Kidney (tissue), 14 donors: ENCODE results near the gene ATP10B. TPM values are rescaled to one million over a fixed set of nuclear protein-coding genes. Genes with fewer than 3 reads are reported as not detected.

ENCODE experiments used
- DNase-seq, 5 donors: peaks; one replicate each; pipeline ENCODE4 v3.0.0-alpha.2; 2013 to 2020
- FAIRE-seq: peaks from 2 replicates; lab custom pipeline; 2012; peaks lifted over from hg19 to GRCh38; lab: Jason Lieb, UNC
- H3K27ac ChIP-seq, 2 donors: one replicate each; pipeline ENCODE4 v1.7.0; 2013; ENCODE audit warnings: low read depth in 2 of 2, low read length in 2 of 2, inconsistent platforms in 1 of 2
- H3K27me3 ChIP-seq: one replicate; pipeline ENCODE4 v1.7.1; 2013; ENCODE audit warnings: low read length, inconsistent platforms; ENCODE audit not compliant: control insufficient read depth, insufficient read depth
- H3K36me3 ChIP-seq, 3 donors: one replicate each; pipeline versions ENCODE4 v1.7.0 to v1.7.1; 2013; ENCODE audit warnings: low read length in 3 of 3, control low read depth in 1 of 3, inconsistent platforms in 1 of 3; ENCODE audit not compliant: insufficient read depth in 3 of 3, control insufficient read depth in 2 of 3
- H3K4me1 ChIP-seq, 3 donors: one replicate each; pipeline versions ENCODE4 v1.7.0 to v1.7.1; 2013; ENCODE audit warnings: low read length in 3 of 3, inconsistent platforms in 1 of 3, low read depth in 1 of 3; ENCODE audit not compliant: control insufficient read depth in 2 of 3, insufficient read depth in 2 of 3
- H3K4me3 ChIP-seq, 3 donors: one replicate each; pipeline versions ENCODE4 v1.7.0 to v1.8.1; 2013; ENCODE audit warnings: low read length in 3 of 3, control low read depth in 1 of 3, inconsistent platforms in 1 of 3
- H3K9ac ChIP-seq, 3 donors: one replicate each; pipeline versions ENCODE4 v1.7.0 to v1.7.1; 2013; ENCODE audit warnings: low read length in 3 of 3, control low read depth in 1 of 3, inconsistent platforms in 1 of 3
- H3K9me3 ChIP-seq, 3 donors: one replicate each; pipeline versions ENCODE4 v1.7.0 to v1.7.1; 2013; ENCODE audit warnings: low read length in 3 of 3, control low read depth in 1 of 3, inconsistent platforms in 1 of 3; ENCODE audit not compliant: control insufficient read depth in 2 of 3, insufficient read depth in 1 of 3
- CTCF ChIP-seq: IDR thresholded peaks from 3 replicates; pipeline ENCODE4 v1.5.1; 2012; ENCODE audit warnings: mild to moderate bottlenecking, moderate library complexity, borderline replicate concordance; ENCODE audit not compliant: insufficient read depth; ENCODE audit errors: extremely low read depth
- intact Hi-C: fragments of 100-400 bp; cut with DNase I; formaldehyde crosslinking; loops from one replicate; pipeline ENCODE4 v1.11.1; 2022
- polyA plus RNA-seq: library from polyadenylated mRNA; stranded (reverse); fragments of 350-450 nt; fragmentation: Illumina TruSeq; extraction: RNeasy Lipid Tissue Mini Kit (QIAGEN cat#74804); gene quantifications from one replicate; pipeline ENCODE4 v1.2.3, GENCODE V29; 2014; ENCODE audit warnings: low read depth, low replicate concordance; ENCODE audit not compliant: insufficient read depth
- total RNA-seq: library from RNA; stranded (reverse); fragmentation: NEBNext Ultra II Directional; extraction: Animal tissue kit (Norgen Biotek cat#: 25700); gene quantifications from one replicate; pipeline ENCODE4 v1.2.1, GENCODE V29; 2021
- donor health status: control.
- donor health status: control.
- donor health status: control.
- donor health status: control.
- donor health status: control.
- donor health status: DM: yes; HTN: yes; CAD: no.
- donor health status: Normal renal cell carcinoma (clear cell type).

ATP10B gene
- total and polyA plus RNA-seq, 2 donors from 2014 or later = 1.4 TPM; not detected in 1

DNA sequence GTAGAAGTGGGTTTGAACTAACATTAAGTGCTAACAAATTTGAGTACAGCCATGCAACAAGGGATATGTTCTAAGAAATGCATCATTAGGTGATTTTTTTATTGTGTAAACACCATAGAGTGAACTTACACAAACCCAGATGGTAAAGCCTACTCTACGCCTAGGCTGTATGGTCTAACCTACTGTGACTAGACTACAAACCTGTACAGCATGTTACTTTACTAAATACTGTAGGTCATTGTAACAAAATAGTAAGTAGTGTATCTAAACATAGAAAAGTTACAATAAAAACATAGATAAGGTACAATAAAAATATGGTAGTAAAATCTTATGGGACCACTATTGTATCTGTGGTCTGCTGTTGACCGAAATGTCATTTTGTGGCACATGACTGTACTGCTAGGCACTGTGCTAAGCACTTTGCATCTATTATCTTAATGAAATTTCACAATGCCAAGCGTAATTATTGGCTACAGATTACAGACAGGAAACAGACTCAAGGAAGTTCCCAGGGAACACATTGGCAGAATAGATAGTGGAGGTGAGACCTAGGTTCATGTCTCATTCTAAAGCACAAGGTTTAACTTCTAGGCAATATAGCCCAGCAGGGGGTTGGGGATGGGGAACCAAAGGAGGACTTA lies 62.7 kb downstream of the ATP10B start:
- no peaks in the 10 kb centered on the region for H3K36me3 ChIP-seq
- no peaks in the 10 kb centered on the region for H3K4me1 ChIP-seq
- no peak overlapping the region for H3K9ac ChIP-seq
- no peak for TF ChIP-seq CTCF
- FAIRE-seq (no peak), DNase-seq (no peak)
- H3K27ac ChIP-seq = no peak overlapping the region
- H3K9me3 ChIP-seq = no peaks in the 10 kb centered on the region
- H3K27me3 ChIP-seq = no peaks in the 10 kb centered on the region
- H3K4me3 ChIP-seq = no peak overlapping the region
- intact Hi-C loops = no loop called here

DNA sequence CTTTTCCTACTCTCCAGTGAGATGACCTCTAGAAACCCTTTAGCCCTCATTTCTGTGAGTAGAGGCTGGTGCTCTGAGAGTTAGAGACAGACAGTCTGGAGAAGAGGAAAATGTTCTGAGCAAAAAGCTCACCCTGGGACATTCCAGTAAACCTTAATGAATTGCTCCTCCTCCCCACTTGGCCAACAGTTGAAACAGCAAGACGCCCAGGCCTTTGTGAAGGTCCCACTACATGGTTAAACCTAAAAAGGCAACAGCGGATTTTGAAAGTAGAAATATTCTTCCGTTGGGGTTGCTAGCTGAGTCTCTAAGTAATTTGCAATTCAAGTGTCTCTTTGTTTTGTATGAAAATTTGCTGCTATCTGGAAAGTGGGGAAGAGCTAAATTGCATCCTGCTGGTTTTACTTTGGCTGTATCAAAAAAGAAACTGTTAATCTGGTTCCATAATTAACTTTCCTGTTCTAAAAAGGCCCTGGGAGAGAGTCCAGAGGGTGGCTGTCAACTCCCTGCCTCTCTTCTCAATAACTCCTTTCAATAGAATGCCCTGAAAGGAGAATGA lies 63.8 kb downstream of the ATP10B start:
- Histone ChIP-seq H3K4me1 (no peaks in the 10 kb centered on the region), H3K4me3 (no peak overlapping the region), H3K9ac (no peak overlapping the region), H3K27me3 (no peaks in the 10 kb centered on the region), H3K27ac (no peak overlapping the region), H3K9me3 (no peaks in the 10 kb centered on the region), H3K36me3 (no peaks in the 10 kb centered on the region)
- intact Hi-C loops = no loop called here
- FAIRE-seq (no peak), DNase-seq (no peak)
- no peak for TF ChIP-seq CTCF

GRCh38 chr5:160787240-160787639 lies 64.8 kb downstream of the ATP10B start:
- no peak overlapping the region for H3K4me3 ChIP-seq
- peak; percentile 32 to 61 (median 46) for DNase-seq

More at GRCh38 chr5:160787240-160787639, 64.8 kb downstream of the ATP10B start:
- Histone ChIP-seq H3K27ac (no peak overlapping the region), H3K36me3 (no peaks in the 10 kb centered on the region), H3K4me1 (no peaks in the 10 kb centered on the region), H3K9ac (peak overlapping the region in 1 of 3 donors; percentile 13), H3K9me3 (no peaks in the 10 kb centered on the region), H3K27me3 (no peaks in the 10 kb centered on the region)
- no peak for FAIRE-seq
- intact Hi-C loops = no loop called here
- TF ChIP-seq CTCF = peak; percentile 35
